GM23248 (cell line): ENCODE results near the gene FREY1.

Experiments
- EZH2 ChIP-seq: fragments of 200-600 bp; sonication (generic); IDR thresholded peaks from 2 replicates; pipeline ENCODE4 v1.6.1; 2018; ENCODE audit warnings: antibody characterized with exemption, mild to moderate bottlenecking; ENCODE audit not compliant: insufficient read depth, poor library complexity, severe bottlenecking
- EZH2phosphoT487 ChIP-seq: fragments of 200-600 bp; sonication (generic); IDR thresholded peaks from 2 replicates; pipeline ENCODE4 v1.6.1; 2018; ENCODE audit warnings: antibody characterized with exemption, moderate library complexity, mild to moderate bottlenecking, low read depth; ENCODE audit not compliant: insufficient read depth

GRCh38 chr11:45922425-45923082 lies 15.5 kb upstream of the FREY1 start, which contains the start of gene LARGE2:
- TF ChIP-seq EZH2 (no peak), EZH2phosphoT487 (0 out of 2 replicates have a peak, but pooled peaks have one; percentile 46)
